GM23338 (cell line): Measurements from ENCODE around the gene ZNF335.

Experiments used
- CREB1 ChIP-seq: fragments of 250-450 bp; sonication (Bioruptor Pico); IDR thresholded peaks from 2 replicates; pipeline ENCODE4 v1.5.0; 2020; ENCODE audit warnings: low read depth, mild to moderate bottlenecking, moderate library complexity
- EZH2 ChIP-seq: fragments of 200-600 bp; sonication (generic); IDR thresholded peaks from one replicate; pipeline ENCODE4 v1.8.0; 2017; ENCODE audit warnings: antibody characterized with exemption, mild to moderate bottlenecking, low read depth; ENCODE audit not compliant: unreplicated experiment
- EZH2phosphoT487 ChIP-seq: fragments of 200-600 bp; sonication (generic); IDR thresholded peaks from one replicate; pipeline ENCODE4 v1.8.1; 2018; ENCODE audit warnings: antibody characterized with exemption; ENCODE audit not compliant: unreplicated experiment
- JUNB ChIP-seq: IDR thresholded peaks from one replicate; pipeline ENCODE4 v1.6.1; 2016; ENCODE audit warnings: antibody characterized with exemption; ENCODE audit not compliant: unreplicated experiment
- POLR2AphosphoS5 ChIP-seq: IDR thresholded peaks from 2 replicates; pipeline ENCODE4 v1.6.1; 2016; ENCODE audit warnings: antibody characterized with exemption, low read depth
- STAT1 ChIP-seq: IDR thresholded peaks from one replicate; pipeline ENCODE4 v1.6.1; 2016; ENCODE audit warnings: antibody characterized with exemption; ENCODE audit not compliant: unreplicated experiment
- ZNF114 ChIP-seq: fragments of 250-450 bp; sonication (Bioruptor Pico); IDR thresholded peaks from 2 replicates; pipeline ENCODE4 v1.5.0; 2020; ENCODE audit warnings: mild to moderate bottlenecking, moderate library complexity
- ZNF331 ChIP-seq: fragments of 250-450 bp; sonication (Bioruptor Pico); IDR thresholded peaks from 2 replicates; pipeline ENCODE4 v1.5.0; 2020; ENCODE audit warnings: low read depth, mild to moderate bottlenecking, moderate library complexity
- TF ChIP-seq, protein P1 (sequence below), 2 experiments: fragments of 200-600 bp in 1 of 2; sonication (generic) in 1 of 2; conservative IDR thresholded peaks; 2 replicates each; pipeline versions ENCODE4 v1.5.1 to v1.6.1; 2016 to 2017; ENCODE audit warnings: antibody characterized with exemption in 2 of 2, low read depth in 2 of 2, mild to moderate bottlenecking in 2 of 2, moderate library complexity in 1 of 2
- TF ChIP-seq, protein P2 (sequence below): IDR thresholded peaks from one replicate; pipeline ENCODE4 v1.6.1; 2018; ENCODE audit warnings: antibody characterized with exemption; ENCODE audit not compliant: unreplicated experiment
- TF ChIP-seq, protein P3 (sequence below): fragments of 250-450 bp; sonication (Bioruptor Pico); IDR thresholded peaks from 2 replicates; pipeline ENCODE4 v1.5.0; 2020; ENCODE audit warnings: mild to moderate bottlenecking, moderate library complexity
- TF ChIP-seq, protein P4 (sequence below): IDR thresholded peaks from 2 replicates; pipeline ENCODE4 v1.6.1; 2016; ENCODE audit warnings: antibody characterized with exemption

DNA sequence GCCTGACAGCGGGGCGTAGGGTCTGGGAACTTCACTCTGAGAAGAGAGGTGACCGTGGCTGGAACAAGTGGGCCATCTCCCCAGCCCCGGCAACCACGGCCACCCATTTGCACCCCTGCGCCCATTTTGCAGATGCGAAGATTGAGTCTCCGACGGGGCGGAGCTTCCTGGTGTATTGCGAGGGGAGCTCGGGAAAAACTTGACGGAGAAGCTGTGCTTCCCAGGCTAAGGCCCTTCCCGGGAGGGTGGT is 653 bp downstream of the ZNF335 start:
- TF ChIP-seq, protein P1, sequence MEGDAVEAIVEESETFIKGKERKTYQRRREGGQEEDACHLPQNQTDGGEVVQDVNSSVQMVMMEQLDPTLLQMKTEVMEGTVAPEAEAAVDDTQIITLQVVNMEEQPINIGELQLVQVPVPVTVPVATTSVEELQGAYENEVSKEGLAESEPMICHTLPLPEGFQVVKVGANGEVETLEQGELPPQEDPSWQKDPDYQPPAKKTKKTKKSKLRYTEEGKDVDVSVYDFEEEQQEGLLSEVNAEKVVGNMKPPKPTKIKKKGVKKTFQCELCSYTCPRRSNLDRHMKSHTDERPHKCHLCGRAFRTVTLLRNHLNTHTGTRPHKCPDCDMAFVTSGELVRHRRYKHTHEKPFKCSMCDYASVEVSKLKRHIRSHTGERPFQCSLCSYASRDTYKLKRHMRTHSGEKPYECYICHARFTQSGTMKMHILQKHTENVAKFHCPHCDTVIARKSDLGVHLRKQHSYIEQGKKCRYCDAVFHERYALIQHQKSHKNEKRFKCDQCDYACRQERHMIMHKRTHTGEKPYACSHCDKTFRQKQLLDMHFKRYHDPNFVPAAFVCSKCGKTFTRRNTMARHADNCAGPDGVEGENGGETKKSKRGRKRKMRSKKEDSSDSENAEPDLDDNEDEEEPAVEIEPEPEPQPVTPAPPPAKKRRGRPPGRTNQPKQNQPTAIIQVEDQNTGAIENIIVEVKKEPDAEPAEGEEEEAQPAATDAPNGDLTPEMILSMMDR (conservative IDR thresholded peaks at IDR 0.05; ENCODE audit: low read depth in 2 of 2) = no peak
- TF ChIP-seq EZH2 (no peak), JUNB (no peak), EZH2phosphoT487 (no peak), CREB1 (CRISPR knock-in tag) (no peak), POLR2AphosphoS5 (no peak), STAT1 (no peak), ZNF114 (CRISPR knock-in tag) (no peak), ZNF331 (CRISPR knock-in tag) (no peak)
- TF ChIP-seq, protein P2, sequence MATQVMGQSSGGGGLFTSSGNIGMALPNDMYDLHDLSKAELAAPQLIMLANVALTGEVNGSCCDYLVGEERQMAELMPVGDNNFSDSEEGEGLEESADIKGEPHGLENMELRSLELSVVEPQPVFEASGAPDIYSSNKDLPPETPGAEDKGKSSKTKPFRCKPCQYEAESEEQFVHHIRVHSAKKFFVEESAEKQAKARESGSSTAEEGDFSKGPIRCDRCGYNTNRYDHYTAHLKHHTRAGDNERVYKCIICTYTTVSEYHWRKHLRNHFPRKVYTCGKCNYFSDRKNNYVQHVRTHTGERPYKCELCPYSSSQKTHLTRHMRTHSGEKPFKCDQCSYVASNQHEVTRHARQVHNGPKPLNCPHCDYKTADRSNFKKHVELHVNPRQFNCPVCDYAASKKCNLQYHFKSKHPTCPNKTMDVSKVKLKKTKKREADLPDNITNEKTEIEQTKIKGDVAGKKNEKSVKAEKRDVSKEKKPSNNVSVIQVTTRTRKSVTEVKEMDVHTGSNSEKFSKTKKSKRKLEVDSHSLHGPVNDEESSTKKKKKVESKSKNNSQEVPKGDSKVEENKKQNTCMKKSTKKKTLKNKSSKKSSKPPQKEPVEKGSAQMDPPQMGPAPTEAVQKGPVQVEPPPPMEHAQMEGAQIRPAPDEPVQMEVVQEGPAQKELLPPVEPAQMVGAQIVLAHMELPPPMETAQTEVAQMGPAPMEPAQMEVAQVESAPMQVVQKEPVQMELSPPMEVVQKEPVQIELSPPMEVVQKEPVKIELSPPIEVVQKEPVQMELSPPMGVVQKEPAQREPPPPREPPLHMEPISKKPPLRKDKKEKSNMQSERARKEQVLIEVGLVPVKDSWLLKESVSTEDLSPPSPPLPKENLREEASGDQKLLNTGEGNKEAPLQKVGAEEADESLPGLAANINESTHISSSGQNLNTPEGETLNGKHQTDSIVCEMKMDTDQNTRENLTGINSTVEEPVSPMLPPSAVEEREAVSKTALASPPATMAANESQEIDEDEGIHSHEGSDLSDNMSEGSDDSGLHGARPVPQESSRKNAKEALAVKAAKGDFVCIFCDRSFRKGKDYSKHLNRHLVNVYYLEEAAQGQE = no peak
- TF ChIP-seq, protein P3, sequence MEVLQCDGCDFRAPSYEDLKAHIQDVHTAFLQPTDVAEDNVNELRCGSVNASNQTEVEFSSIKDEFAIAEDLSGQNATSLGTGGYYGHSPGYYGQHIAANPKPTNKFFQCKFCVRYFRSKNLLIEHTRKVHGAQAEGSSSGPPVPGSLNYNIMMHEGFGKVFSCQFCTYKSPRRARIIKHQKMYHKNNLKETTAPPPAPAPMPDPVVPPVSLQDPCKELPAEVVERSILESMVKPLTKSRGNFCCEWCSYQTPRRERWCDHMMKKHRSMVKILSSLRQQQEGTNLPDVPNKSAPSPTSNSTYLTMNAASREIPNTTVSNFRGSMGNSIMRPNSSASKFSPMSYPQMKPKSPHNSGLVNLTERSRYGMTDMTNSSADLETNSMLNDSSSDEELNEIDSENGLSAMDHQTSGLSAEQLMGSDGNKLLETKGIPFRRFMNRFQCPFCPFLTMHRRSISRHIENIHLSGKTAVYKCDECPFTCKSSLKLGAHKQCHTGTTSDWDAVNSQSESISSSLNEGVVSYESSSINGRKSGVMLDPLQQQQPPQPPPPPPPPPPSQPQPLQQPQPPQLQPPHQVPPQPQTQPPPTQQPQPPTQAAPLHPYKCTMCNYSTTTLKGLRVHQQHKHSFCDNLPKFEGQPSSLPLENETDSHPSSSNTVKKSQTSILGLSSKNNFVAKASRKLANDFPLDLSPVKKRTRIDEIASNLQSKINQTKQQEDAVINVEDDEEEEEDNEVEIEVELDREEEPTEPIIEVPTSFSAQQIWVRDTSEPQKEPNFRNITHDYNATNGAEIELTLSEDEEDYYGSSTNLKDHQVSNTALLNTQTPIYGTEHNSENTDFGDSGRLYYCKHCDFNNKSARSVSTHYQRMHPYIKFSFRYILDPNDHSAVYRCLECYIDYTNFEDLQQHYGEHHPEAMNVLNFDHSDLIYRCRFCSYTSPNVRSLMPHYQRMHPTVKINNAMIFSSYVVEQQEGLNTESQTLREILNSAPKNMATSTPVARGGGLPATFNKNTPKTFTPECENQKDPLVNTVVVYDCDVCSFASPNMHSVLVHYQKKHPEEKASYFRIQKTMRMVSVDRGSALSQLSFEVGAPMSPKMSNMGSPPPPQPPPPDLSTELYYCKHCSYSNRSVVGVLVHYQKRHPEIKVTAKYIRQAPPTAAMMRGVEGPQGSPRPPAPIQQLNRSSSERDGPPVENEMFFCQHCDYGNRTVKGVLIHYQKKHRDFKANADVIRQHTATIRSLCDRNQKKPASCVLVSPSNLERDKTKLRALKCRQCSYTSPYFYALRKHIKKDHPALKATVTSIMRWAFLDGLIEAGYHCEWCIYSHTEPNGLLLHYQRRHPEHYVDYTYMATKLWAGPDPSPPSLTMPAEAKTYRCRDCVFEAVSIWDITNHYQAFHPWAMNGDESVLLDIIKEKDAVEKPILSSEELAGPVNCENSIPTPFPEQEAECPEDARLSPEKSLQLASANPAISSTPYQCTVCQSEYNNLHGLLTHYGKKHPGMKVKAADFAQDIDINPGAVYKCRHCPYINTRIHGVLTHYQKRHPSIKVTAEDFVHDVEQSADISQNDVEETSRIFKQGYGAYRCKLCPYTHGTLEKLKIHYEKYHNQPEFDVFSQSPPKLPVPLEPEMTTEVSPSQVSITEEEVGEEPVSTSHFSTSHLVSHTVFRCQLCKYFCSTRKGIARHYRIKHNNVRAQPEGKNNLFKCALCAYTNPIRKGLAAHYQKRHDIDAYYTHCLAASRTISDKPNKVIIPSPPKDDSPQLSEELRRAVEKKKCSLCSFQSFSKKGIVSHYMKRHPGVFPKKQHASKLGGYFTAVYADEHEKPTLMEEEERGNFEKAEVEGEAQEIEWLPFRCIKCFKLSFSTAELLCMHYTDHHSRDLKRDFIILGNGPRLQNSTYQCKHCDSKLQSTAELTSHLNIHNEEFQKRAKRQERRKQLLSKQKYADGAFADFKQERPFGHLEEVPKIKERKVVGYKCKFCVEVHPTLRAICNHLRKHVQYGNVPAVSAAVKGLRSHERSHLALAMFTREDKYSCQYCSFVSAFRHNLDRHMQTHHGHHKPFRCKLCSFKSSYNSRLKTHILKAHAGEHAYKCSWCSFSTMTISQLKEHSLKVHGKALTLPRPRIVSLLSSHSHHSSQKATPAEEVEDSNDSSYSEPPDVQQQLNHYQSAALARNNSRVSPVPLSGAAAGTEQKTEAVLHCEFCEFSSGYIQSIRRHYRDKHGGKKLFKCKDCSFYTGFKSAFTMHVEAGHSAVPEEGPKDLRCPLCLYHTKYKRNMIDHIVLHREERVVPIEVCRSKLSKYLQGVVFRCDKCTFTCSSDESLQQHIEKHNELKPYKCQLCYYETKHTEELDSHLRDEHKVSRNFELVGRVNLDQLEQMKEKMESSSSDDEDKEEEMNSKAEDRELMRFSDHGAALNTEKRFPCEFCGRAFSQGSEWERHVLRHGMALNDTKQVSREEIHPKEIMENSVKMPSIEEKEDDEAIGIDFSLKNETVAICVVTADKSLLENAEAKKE = no peak
- TF ChIP-seq, protein P4, sequence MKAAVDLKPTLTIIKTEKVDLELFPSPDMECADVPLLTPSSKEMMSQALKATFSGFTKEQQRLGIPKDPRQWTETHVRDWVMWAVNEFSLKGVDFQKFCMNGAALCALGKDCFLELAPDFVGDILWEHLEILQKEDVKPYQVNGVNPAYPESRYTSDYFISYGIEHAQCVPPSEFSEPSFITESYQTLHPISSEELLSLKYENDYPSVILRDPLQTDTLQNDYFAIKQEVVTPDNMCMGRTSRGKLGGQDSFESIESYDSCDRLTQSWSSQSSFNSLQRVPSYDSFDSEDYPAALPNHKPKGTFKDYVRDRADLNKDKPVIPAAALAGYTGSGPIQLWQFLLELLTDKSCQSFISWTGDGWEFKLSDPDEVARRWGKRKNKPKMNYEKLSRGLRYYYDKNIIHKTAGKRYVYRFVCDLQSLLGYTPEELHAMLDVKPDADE = no peak
